Natural killer cell (primary cell): ENCODE measurements around the gene SENP7. TPM values are rescaled to one million over a fixed set of nuclear protein-coding genes. Genes with fewer than 3 reads are reported as not detected.

Experiments used
- ATAC-seq, 3 donors: fragments of 150-1000 bp in 2 of 3; fragments of 200-7000 bp in 1 of 3; cut with Tn5 transposase; 1 replicate in 1 of 3; 2 replicates in 2 of 3; pipeline ENCODE4 v1.10.0; 2021; ENCODE audit warnings: mild to moderate bottlenecking in 2 of 3, moderate library complexity in 2 of 3
- DNase-seq, 2 donors: peaks; one replicate each; pipeline versions ENCODE4 v3.0.0 to v3.0.0-alpha.2; 2013 to 2021; ENCODE audit warnings: mixed read lengths in 1 of 2
- H3K27ac ChIP-seq: one replicate; pipeline ENCODE4 v1.5.1; 2013; ENCODE audit warnings: mild to moderate bottlenecking, low read length
- H3K27me3 ChIP-seq: one replicate; pipeline ENCODE4 v1.6.1; 2013; ENCODE audit warnings: low read length; ENCODE audit not compliant: control insufficient read depth, insufficient read depth
- H3K36me3 ChIP-seq: one replicate; pipeline ENCODE4 v1.6.1; 2013; ENCODE audit warnings: low read length; ENCODE audit not compliant: control insufficient read depth, insufficient read depth
- H3K4me1 ChIP-seq: one replicate; pipeline ENCODE4 v1.6.1; 2013; ENCODE audit warnings: low read length; ENCODE audit not compliant: control insufficient read depth, insufficient read depth
- H3K4me3 ChIP-seq: one replicate; pipeline ENCODE4 v1.5.1; 2013; ENCODE audit warnings: low read length
- H3K9me3 ChIP-seq: one replicate; pipeline ENCODE4 v1.6.1; 2013; ENCODE audit warnings: low read length; ENCODE audit not compliant: control insufficient read depth, insufficient read depth
- H3K27ac Mint-ChIP-seq, 2 donors: one replicate each; pipeline ENCODE4 v1.8.0; 2022; ENCODE audit warnings: mild to moderate bottlenecking in 2 of 2, mixed read lengths in 2 of 2, moderate library complexity in 1 of 2
- H3K27me3 Mint-ChIP-seq, 2 donors: one replicate each; pipeline ENCODE4 v1.8.0; 2022; ENCODE audit warnings: low read depth in 2 of 2, mixed read lengths in 2 of 2
- H3K36me3 Mint-ChIP-seq: one replicate; pipeline ENCODE4 v1.8.0; 2022; ENCODE audit warnings: mixed read lengths
- H3K4me1 Mint-ChIP-seq, 2 donors: one replicate each; pipeline ENCODE4 v1.8.0; 2022; ENCODE audit warnings: mixed read lengths in 2 of 2
- H3K4me3 Mint-ChIP-seq: one replicate; pipeline ENCODE4 v1.8.0; 2022; ENCODE audit warnings: mild to moderate bottlenecking, moderate library complexity, mixed read lengths
- H3K9me3 Mint-ChIP-seq, 2 donors: one replicate each; pipeline ENCODE4 v1.8.0; 2022; ENCODE audit warnings: mixed read lengths in 2 of 2
- CTCF ChIP-seq: fragments of 200-600 bp; IDR thresholded peaks from one replicate; pipeline ENCODE4 v1.8.0; 2022; ENCODE audit warnings: antibody characterized with exemption
- WGBS: methylation state at CpG from one replicate; pipeline ENCODE4 v1.1.7; 2013; ENCODE audit warnings: missing lambda C conversion rate; ENCODE audit not compliant: insufficient coverage; 5-methylcytosine and 5-hydroxymethylcytosine counted together
- intact Hi-C: fragments of 100-400 bp; cut with micrococcal nuclease; formaldehyde crosslinking; loops from one replicate; pipeline ENCODE4 v1.14.2; 2022
- total RNA-seq, 4 donors: library from RNA; stranded (reverse); fragments of 120-200 nt in 1 of 4; gene quantifications; one replicate each; pipeline versions ENCODE4 v1.2.3 to v1.2.4, GENCODE V29; 2013 to 2022

The SENP7 gene
- total RNA-seq, 3 donors from 2014 or later (not counting 1 experiment from before 2014, with no cell fraction given) = 41.4 to 60.6 (median 52.7) TPM

- intact Hi-C loops = no loop called here
- no peaks in the 10 kb centered on the region for H3K4me1 Mint-ChIP-seq
- TF ChIP-seq CTCF = no peak
- Histone ChIP-seq H3K36me3 (no peaks in the 10 kb centered on the region), H3K4me3 (no peak overlapping the region), H3K9me3 (no peaks in the 10 kb centered on the region), H3K27me3 (no peaks in the 10 kb centered on the region), H3K27ac (no peak overlapping the region), H3K4me1 (no peaks in the 10 kb centered on the region)
- ATAC-seq (no peak), DNase-seq (peak in 1 of 2 donors; percentile 38)
- H3K36me3 Mint-ChIP-seq = no peaks in the 10 kb centered on the region
- peaks cover 6 to 11% of the 10 kb centered on the region in 2 donors for H3K27me3 Mint-ChIP-seq
- H3K4me3 Mint-ChIP-seq = no peak overlapping the region
- no peaks in the 10 kb centered on the region for H3K9me3 Mint-ChIP-seq
- no CpG with 5 or more reads among the region's 2 CpGs for WGBS
- H3K27ac Mint-ChIP-seq = no peak overlapping the region
Measured at GRCh38 chr3:101530686-101531047, 17.7 kb upstream of the SENP7 start.

- Histone ChIP-seq H3K27ac (no peak overlapping the region), H3K4me1 (no peaks in the 10 kb centered on the region), H3K9me3 (no peaks in the 10 kb centered on the region), H3K36me3 (no peaks in the 10 kb centered on the region), H3K27me3 (no peaks in the 10 kb centered on the region), H3K4me3 (no peak overlapping the region)
- no peak for TF ChIP-seq CTCF
- Mint-ChIP-seq H3K27me3 (peaks cover 6 to 11% of the 10 kb centered on the region in 2 donors), H3K27ac (no peak overlapping the region), H3K4me3 (no peak overlapping the region), H3K4me1 (no peaks in the 10 kb centered on the region), H3K36me3 (no peaks in the 10 kb centered on the region), H3K9me3 (no peaks in the 10 kb centered on the region)
- WGBS = 90% methylated on average over 3 of the region's 4 CpGs
- intact Hi-C loops = no loop called here
- DNase-seq (no peak), ATAC-seq (no peak)
Measured at GRCh38 chr3:101529816-101530685, 17.0 kb upstream of the SENP7 start.

GRCh38 chr3:101527906-101528305 lies 14.9 kb upstream of the SENP7 start:
- WGBS = no CpG with 5 or more reads among the region's 1 CpG
- H3K36me3 Mint-ChIP-seq = no peaks in the 10 kb centered on the region
- no peaks in the 10 kb centered on the region for H3K9me3 ChIP-seq
- H3K9me3 Mint-ChIP-seq = no peaks in the 10 kb centered on the region
- no peak for TF ChIP-seq CTCF
- peaks cover under 1 to 6% of the 10 kb centered on the region in 2 donors for H3K27me3 Mint-ChIP-seq
- no peak overlapping the region for H3K27ac Mint-ChIP-seq
- intact Hi-C loops = no loop called here
- ATAC-seq (no peak), DNase-seq (no peak)
- H3K27ac ChIP-seq = no peak overlapping the region
- H3K4me3 Mint-ChIP-seq = no peak overlapping the region
- no peaks in the 10 kb centered on the region for H3K36me3 ChIP-seq
- H3K27me3 ChIP-seq = no peaks in the 10 kb centered on the region
- H3K4me1 Mint-ChIP-seq = no peaks in the 10 kb centered on the region
- H3K4me3 ChIP-seq = no peak overlapping the region
- no peaks in the 10 kb centered on the region for H3K4me1 ChIP-seq
